ENCODE data around the gene CIC.
"Not testable (repeated sequence)": the region's sequence is repeated elsewhere in the genome, so short reads cannot be mapped to it uniquely, and the experiment has no call there.

The CIC gene

DNA sequence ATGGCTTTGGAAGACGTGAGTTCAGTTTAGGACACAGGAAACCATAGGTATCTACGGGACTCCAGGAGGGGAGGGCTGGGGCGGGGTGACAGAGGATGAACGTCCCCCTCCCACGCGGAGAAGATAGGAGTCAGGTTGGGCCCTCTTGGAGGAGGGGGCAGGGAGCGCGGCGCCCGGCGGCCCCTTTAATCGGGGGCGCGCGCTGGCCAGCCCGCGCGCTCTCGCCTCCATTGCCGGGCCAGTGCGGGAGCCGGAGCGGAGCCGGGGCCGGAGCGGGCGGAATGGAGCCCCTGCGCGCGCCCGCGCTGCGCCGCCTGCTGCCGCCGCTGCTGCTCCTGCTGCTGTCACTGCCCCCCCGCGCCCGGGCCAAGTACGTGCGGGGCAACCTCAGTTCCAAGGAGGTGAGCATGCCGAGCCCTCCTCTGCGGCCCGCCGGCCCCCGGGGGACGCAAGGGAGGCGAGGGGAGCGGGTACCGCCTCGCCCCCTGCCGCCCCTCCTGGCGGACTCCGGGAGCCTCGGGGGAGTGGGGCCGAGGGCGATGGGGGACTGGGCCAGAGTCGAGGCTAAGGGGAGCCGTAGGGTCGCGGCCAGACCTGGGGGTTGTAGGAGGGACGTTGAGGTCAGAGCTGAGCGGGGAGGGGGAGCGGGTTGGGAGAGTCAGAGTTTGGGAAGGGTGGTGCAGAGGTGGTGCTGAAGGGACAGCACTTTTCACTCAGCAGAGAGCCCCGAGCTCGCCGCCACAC, 44.2 kb downstream of the CIC start, which contains the start of gene TMEM145:
TMEM145 (plus strand) TSS at position 214 of the 744 bp plus-strand sequence; CDS start at position 282, 68 bp downstream.
- no peak for DNase-seq (ENCODE audit: low read depth in 2 of 2)

DNA sequence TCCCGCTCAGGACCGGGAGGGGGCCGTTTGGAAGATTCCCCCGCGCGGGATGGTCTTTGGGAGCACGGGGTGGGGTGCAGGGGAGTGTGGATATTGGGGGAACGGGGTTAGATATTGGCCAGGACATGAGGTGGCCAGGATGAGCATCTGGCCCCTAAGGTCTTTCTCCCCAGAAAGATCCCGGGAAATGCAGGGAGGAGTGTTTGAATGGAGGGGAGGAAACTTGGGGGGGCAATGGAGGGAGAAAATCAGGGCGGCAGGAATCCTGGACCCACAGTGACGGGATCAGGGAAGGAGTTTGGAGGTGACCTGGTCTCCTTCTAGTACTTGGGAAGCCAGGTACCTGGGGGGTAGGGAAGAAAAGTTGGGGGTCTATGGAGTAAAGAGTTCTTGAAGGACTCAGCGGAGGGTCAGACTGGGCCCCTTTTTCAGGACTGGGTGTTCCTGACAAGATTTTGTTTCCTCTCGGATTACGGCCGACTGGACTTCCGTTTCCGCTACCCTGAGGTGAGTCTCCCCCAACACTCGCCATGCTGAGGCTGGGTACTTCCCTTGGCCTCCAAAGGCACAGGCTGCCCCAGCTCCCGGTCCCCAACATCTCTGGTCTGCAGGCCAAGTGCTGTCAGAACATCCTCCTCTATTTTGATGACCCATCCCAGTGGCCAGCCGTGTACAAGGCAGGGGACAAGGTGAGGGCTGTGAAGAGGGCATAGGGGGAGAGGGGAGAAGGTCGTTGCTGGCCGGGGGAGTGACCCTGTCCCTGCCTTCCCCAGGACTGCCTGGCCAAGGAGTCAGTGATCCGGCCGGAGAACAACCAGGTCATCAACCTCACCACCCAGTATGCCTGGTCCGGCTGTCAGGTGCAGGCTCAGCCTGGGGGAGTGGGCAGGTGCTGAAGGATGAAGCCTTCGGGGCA, 45.0 kb downstream of the CIC start:
- no peak for DNase-seq (ENCODE audit: low read depth in 2 of 2)

DNA sequence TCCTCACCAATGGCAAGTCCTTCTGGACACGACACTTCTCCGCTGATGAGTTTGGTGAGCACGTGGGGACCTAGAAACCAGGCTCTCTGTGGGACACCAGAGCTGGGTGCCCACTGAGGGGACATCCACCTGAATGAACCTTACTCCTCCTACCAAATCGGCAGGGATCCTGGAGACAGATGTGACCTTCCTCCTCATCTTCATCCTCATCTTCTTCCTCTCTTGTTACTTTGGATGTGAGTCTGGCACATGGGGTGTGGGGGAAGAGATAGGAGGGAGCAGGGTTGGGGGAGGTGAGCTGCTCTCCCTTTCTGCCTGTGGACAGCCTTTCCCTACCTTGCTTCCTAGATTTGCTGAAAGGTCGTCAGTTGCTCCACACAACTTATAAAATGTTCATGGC, 46.0 kb downstream of the CIC start:
- no peak for DNase-seq (ENCODE audit: low read depth in 2 of 2)

DNA sequence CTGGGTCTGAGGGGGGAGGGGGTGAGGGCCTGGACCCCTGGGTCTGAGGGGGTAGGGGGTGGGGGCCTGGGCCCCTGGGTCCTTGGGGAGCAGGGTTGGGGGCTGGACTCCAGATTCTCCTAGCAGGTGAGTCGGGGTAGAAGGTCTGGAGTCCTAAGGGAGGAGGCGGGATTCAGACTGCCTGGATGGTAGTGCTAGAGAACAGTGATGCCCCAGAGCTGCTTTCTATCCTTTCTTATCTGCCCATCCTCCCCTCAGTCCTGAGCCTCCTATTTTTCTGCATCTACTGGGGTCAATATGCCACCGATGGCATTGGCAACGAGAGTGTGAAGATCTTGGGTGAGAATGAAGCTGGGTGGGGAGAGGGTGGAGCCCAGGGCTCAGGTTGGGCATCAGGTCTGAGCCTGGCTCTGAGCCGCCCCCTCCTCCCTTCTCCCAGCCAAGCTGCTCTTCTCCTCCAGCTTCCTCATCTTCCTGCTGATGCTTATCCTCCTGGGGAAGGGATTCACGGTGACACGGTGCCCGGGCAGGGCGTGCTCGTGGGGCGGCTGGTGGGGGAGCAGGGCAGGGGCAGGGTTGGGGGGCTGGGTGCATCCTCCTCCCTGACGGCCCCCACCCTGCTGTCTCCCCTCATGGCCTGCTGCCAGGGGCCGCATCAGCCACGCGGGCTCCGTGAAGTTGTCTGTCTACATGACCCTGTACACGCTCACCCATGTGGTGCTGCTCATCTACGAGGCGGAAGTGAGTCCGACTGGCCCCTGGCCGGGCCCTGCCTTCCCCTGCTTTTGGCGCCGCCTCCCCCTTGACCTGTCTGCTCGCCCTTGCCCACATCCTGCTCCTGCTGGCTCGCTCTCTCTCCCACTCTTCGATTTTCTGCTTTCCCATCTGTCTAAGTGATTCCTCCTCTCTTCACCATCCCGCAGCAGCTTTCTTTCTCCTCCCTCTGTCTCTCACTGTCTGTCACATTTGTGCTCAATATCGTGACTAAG, 47.5 kb downstream of the CIC start:
- no peak for DNase-seq (ENCODE audit: low read depth in 2 of 2)

DNA sequence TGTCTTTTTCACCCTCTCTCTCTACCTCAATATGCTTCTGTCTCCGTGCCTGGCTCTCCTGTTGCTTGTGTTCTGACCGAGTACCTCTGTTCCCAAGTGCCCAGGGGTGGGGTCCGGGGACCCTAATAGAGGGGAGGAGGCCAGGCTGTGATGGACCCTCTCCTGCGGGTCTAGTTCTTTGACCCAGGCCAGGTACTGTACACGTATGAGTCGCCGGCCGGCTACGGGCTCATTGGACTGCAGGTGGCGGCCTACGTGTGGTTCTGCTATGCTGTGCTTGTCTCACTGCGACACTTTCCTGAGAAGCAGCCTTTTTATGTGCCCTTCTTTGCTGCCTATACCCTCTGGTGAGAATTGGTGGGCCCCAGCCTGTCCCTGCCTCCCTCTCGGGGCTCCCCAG, 48.5 kb downstream of the CIC start:
- DNase-seq (ENCODE audit: low read depth in 2 of 2), result no peak

DNA sequence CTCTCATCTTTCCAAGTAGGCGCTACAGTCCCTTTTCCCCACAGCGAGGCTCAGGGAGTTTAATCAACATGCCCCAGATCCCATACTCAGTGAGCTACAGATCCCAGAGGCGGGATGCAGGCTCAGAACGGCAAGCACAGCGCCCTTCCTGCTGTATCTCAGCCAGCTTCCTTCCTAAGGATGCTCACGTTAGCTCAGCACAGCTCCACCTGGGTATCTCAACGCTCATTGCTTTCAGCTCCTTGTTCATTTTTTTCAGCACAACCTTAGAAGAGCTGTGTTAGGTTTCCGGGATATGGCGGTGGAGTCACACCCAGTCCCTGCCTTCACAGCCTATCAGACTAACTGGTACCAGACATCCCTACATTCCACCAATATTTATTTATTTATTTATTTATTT, 53.3 kb downstream of the CIC start:
- no peak for DNase-seq (ENCODE audit: low read depth in 2 of 2)

DNA sequence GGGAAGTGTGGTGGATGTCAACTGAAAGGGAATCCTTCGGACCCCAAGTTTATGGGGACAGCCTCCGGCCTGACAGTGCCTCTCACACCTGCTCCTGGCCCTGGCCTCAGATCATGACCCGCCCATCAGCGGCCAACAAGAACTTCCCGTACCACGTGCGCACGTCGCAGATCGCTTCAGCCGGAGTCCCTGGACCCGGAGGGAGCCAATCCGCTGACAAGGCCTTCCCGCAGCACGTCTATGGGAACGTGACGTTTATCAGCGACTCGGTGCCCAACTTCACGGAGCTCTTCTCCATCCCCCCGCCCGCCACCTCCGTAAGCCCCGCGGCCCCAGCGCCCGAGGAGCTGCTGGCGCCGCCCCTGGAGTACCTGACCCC, 54.4 kb downstream of the CIC start:
- no peak for DNase-seq (ENCODE audit: low read depth in 2 of 2)

DNA sequence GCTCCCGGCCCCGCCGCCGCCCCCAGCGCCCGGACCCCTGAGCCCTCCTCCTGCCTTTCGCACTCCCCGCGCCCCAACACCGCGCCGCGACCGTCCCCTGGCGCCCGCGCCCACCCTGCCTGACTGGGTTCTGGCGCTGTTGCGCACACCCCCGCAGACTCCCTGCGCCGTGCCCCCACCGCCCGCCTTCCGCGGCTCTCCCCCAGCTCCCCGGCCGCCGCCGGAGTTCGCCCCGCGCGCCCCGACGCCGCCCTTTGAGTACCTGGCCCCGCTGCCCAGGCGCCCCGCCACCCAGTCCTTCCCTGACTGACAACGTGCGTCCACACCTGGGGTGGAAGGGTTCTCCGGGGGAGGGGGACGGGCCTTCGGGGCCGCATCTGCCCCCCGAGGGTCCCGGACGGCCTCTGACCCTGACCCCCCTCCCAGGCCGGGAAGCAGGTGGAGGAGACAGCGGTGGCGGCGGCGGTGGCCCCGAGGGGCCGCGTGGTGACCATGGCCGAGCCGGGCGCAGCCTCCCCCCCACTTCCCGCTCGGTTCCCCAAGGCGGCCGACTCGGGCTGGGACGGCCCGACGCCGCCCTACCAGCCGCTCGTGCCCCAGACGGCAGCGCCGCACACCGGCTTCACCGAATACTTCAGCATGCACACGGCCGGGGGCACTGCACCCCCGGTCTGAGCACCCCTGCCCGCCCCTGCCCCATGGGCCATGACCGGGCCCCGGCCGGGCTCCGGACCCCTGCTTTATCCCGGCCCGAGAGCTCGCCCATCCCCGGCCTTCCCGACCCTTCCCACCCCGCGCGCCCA, 55.0 kb downstream of the CIC start:
- no peak for DNase-seq (ENCODE audit: low read depth in 2 of 2)

DNA sequence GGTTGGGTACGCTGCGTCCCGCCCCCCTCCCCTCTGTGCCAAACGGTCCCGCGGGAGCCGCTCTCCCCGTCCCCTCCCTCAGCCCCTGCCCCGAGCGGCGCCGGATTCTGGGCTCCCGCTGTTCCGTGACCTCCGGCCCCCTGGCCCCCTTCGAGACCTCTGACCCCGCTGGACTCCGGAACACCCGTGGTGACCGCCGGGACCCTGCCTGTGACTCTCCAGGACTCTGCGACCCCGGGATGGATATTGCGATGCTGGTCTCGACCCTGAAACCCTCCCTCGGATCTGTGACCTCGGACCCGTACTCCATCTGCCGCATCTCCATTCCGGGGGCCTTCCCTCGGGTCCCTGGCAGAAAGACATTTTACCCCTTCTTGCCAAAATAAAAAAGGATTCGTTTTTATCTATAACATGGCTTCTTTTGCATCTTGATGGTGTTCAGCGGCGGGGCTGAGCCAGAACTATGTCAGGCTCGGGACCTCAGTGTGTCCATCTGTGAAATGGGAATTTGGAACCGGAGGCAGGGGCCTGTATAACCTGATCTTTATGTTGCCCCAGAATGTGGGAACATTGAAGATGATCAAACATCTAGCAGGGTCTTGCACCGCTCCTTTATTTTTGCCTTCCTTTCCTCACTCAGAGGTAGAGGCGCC, 55.7 kb downstream of the CIC start:
- DNase-seq (ENCODE audit: low read depth in 2 of 2), result no peak

DNA sequence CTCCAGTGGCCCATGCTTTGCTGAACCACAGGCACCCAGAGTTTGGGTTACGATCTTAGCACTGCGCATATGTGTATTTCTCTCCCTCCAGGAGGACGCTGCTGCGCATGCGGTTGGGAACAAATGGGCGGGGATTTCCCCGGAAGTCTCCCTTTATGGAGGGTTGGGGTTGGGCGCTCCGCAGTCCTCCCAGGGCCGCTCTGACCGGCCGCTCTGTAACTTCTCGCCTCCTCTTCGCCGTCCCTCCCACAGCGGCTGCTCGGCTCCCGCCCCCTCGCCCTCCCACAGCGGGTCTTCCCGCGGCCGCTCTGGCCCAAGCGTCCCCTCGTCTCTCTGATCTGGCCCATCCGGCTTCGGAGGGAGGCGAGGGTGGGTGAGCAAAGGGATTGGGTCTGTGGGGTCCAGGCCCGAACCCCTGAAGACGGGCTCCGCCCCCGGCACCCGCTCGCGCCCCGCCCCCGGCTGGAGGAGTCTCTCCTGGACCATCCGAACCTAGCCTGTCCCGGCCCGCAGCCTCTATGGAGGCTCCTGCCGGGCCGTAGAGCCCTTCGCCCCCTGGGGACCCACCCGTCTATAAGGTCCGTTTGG, 56.4 kb downstream of the CIC start, which contains the start of gene MEGF8:
MEGF8 (plus strand) TSS at position 328 of the 588 bp plus-strand sequence. CDS start 609 bp downstream, outside the sequence.
- DNase-seq (ENCODE audit: low read depth in 2 of 2), result peak; percentile 95 to 99

DNA sequence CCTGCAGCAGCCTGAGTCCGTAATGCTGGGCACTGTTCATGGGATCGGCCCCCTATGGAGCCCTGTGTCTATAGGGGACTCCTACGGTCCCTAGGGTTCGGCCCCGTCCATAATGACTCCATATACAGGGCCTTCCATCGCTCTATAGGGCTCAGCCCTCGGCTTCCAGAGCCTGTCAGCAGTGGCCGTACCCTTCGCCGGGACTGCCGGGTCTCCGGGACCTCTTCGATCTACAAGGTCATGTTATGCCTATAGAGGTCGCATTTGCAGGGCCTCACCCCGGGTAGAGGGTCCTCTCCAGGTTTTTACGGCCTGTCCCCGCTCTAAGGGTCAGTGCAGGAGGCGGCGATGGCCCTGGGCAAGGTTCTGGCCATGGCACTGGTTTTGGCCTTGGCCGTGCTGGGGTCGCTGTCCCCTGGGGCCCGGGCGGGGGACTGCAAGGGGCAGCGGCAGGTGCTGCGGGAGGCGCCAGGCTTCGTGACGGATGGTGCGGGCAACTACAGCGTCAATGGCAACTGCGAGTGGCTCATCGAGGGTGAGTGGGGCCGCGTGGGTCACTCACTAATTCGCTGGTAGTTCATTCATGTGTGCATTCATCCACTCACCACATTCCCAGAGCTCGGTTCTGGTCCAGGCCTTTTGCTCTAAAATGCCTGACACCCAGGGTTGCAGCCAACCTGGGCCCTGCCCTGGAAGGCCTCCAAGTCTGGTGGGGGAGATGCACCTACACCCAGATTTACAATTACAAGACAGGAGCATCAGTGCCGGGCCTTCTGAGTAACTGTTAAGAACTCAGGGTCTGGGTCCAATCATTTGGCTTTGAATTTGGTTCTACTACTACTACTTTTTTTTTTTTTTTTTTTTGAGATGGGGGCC, 57.1 kb downstream of the CIC start:
- DNase-seq (ENCODE audit: low read depth in 2 of 2), result no peak

DNA sequence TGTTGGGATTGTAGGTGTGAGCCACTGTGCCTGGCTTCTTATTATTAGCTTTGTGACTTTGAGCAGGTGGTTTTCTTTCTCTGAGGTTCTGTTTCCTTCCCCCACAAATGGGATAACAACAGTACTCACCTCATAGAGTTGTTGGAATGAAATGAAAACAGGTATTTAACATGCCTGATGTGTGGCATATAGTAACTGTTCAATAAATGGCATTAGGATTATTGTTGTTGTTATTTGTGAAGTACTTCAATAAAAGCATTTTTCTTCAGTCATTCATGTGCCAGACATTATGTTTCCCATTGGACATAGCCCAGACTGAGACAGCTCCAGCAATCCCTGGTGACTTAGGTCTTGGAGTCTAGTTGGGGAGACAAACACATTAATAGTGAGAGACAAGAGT, 57.9 kb downstream of the CIC start:
- no peak for DNase-seq (ENCODE audit: low read depth in 2 of 2)

DNA sequence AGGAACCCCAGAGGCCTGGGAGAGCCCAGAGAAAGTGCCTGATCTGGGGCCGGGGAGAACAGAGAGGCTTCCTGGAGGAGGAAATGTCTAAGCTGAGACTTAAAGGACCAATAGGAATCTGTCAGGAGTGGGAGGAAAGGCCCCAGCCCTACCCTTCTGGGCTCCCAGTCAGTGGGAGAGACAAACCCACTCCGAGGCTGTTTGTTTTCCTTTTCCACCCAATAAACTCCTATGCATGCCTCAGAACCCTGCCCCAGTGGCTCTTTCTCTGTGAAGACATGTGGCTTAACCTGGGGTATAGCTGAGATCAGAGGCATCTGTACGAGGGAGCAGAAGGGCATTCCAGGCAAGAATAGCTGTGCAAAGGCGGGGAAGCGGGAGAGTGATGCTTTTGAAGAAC, 58.3 kb downstream of the CIC start:
- DNase-seq (ENCODE audit: low read depth in 2 of 2), result no peak

DNA sequence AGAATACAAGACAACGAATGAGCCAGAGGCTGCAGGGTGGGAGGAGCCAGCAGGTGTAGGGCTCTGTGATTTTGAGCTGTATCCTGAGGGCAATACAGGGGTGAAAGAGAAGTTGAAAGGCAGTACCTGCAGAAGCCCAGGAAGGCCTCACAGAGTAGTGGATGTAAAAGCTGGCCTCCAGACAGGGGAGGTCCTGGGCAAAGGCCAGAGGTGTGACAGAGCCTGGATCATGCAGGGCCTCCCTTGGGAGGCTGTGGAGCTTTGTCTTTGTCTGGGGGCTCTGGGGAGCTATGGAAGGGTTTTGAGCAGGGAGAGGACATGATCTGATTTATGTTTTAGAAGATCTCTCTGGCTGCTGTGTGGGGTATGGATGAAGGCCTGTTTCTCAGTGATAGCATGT, 59.1 kb downstream of the CIC start:
- no peak for DNase-seq (ENCODE audit: low read depth in 2 of 2)

DNA sequence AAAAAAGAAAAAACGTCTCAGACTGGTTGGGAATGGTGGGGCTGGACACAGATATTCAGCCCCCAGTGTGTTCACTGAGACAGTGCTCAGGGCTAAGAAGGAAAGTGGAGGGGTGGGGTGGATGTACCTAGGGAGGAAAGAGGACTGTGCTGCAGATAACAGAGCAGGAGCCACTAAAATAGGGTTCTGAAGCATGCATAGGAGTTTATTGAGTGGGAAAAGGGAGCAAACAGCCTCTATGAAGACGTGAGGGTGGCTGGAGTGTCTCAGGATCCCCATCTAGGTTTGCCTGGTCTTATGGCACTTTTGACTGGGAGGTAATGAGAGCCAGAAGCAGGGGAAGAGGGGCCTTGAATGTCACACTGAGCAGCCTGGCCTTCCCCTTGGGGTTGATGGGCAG, 59.8 kb downstream of the CIC start:
- DNase-seq (ENCODE audit: low read depth in 2 of 2), result no peak

DNA sequence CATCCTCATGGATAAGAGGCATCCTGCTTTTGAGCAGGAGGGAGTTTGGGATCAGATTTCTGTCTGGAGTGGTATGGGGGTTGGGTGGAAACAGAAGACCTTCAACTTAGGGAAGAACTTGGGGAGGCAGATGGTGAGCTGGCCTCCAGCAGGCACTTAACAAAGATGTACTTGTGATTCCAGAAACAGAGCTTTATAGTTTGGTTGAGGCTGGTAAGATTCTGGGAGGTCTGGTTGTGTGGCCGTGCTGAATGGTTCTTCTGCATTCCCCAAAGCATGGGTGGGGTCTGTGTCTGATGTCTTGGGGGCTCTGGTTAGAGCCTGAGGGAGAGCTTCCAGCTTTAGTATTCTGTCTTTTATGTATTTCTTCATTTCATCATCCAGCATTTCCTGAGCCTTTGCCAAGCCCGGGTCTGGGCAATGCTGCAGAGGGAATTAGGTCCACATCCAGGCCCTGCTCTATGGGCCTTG, 61.2 kb downstream of the CIC start:
- no peak for DNase-seq (ENCODE audit: low read depth in 2 of 2)

DNA sequence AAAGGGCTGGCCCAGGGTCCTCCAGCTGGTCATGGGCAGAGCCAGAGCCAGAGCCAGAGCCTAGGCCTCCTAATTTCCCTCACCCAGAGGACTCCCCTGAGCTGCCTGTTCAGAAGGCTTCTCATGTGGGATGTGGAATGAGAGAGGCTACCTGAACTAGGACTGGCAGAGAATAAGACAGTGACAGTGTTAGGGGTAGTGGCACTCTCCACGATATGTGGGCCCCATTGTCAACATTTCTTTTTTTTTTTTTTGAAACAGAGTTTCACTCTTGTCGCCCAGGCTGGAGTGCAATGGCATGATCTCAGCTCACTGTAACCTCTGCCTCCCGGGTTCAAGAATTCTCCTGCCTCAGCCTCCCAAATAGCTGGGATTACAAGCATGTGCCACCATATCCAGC, 62.3 kb downstream of the CIC start:
- not testable (repeated sequence) for DNase-seq (ENCODE audit: low read depth in 2 of 2)

DNA sequence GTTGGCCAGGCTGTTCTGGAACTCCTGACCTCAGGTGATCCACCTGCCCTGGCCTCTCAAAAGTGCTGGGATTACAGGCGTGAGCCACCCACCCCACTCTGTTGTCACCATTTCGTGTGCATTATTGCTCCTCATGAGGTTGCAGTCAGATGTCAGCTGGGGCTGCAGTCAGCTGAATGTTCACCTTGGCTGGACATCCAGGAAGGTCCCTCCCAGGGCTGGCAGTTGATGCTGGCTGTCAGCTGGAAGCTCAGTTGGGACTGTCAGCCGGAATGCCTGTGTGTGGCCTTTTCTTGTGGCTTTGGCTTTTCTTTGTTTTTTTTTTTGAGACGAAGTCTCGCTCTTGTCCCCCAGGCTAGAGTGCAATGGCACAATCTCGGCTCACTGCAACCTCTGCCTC, 63.0 kb downstream of the CIC start:
- no peak for DNase-seq (ENCODE audit: low read depth in 2 of 2)

DNA sequence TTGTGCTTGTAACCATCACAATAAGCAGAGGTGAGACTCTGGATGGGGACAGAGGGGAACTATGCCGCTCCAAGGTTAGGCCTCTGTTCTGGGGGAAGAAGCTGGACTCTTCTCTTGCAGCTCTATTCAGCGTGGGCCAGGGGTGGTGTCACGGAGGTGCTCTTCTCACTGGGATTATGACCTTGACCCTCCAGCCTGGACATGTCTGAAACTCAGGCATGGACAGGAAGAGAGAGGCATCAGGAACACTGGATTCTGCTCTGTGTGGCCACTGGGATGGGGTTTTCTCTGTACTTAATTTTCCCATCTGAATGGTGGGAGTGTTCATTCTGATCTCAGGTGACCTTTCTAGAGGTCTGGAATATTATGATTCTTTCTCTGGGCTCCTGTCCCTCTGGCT, 64.0 kb downstream of the CIC start:
- no peak for DNase-seq (ENCODE audit: low read depth in 2 of 2)
